Bronchial epithelial cell (primary cell): ENCODE measurements around the gene LIN37. TPM values are rescaled to one million over a fixed set of nuclear protein-coding genes. Genes with fewer than 3 reads are reported as not detected.

Experiments used
- DNase-seq: peaks from one replicate; pipeline ENCODE4 v3.0.0-alpha.2; 2010; ENCODE audit warnings: low read depth
- FAIRE-seq: peaks from 2 replicates; lab custom pipeline; 2011; peaks lifted over from hg19 to GRCh38; lab: Jason Lieb, UNC
- H3K27me3 ChIP-seq: 2 replicates; pipeline ENCODE4 v1.5.1; 2011; ENCODE audit warnings: low read length; ENCODE audit not compliant: control insufficient read depth, insufficient read depth
- H3K36me3 ChIP-seq: 2 replicates; pipeline ENCODE4 v1.5.1; 2011; ENCODE audit warnings: low read length; ENCODE audit not compliant: control insufficient read depth, insufficient read depth
- H3K4me3 ChIP-seq: 2 replicates; pipeline ENCODE4 v1.5.1; 2011; ENCODE audit warnings: mild to moderate bottlenecking, low read depth, low read length, control low read depth
- total RNA-seq: library from RNA; depleted of rRNA; stranded (reverse); fragments of >200 nt; gene quantifications from 2 replicates; pipeline ENCODE4 v1.2.1, GENCODE V29; 2014
- TF ChIP-seq, protein P1 (sequence below): IDR thresholded peaks from 2 replicates; pipeline ENCODE4 v1.5.1; 2011; ENCODE audit warnings: mild to moderate bottlenecking, moderate library complexity, low read length, control low read depth, inconsistent platforms; ENCODE audit not compliant: insufficient read depth, severe bottlenecking

LIN37 gene
- total RNA-seq, 1 donor from 2014 or later: 5.3 TPM

DNA sequence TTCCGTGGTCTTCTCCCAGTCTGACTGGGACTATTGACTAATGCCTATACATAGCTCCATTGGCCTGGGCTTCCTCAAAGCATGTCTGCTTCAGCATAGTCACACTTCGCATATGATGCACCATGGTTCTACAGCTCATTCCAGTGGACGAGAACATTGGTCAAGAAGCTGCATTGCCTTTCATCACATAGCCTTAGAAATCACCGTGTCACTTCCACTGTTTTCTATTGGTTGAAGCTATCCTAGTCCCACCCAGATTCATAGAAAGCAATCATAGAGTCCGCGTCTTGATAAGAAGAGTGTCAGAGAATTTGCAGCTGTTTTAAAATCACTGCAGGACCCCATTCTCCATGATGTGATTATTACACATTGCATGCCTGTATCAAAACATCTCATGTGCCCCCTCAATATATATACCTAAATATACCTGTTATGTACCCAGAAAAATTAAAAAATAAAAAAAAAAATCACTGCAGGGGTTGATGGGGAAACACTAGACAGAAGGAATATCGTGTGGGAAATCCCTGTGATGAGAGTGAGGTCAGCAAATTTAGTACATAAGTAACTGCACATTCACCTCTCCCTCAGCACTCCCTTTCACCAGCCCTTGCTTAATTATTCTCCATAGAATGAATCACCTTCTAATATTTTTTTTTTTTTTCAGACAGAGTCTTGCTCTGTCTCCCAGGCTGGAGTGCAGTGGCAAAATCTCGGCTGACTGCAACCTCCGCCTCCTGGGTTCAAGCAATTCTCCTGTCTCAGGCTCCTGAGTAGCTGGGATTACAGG is 24.8 kb downstream of the LIN37 start:
- Histone ChIP-seq H3K36me3 (peaks cover 4% of the 10 kb centered on the region), H3K27me3 (no peaks in the 10 kb centered on the region), H3K4me3 (no peak overlapping the region)
- peak; percentile 72 for DNase-seq
- TF ChIP-seq, protein P1, sequence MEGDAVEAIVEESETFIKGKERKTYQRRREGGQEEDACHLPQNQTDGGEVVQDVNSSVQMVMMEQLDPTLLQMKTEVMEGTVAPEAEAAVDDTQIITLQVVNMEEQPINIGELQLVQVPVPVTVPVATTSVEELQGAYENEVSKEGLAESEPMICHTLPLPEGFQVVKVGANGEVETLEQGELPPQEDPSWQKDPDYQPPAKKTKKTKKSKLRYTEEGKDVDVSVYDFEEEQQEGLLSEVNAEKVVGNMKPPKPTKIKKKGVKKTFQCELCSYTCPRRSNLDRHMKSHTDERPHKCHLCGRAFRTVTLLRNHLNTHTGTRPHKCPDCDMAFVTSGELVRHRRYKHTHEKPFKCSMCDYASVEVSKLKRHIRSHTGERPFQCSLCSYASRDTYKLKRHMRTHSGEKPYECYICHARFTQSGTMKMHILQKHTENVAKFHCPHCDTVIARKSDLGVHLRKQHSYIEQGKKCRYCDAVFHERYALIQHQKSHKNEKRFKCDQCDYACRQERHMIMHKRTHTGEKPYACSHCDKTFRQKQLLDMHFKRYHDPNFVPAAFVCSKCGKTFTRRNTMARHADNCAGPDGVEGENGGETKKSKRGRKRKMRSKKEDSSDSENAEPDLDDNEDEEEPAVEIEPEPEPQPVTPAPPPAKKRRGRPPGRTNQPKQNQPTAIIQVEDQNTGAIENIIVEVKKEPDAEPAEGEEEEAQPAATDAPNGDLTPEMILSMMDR: no peak
- no peak for FAIRE-seq

DNA sequence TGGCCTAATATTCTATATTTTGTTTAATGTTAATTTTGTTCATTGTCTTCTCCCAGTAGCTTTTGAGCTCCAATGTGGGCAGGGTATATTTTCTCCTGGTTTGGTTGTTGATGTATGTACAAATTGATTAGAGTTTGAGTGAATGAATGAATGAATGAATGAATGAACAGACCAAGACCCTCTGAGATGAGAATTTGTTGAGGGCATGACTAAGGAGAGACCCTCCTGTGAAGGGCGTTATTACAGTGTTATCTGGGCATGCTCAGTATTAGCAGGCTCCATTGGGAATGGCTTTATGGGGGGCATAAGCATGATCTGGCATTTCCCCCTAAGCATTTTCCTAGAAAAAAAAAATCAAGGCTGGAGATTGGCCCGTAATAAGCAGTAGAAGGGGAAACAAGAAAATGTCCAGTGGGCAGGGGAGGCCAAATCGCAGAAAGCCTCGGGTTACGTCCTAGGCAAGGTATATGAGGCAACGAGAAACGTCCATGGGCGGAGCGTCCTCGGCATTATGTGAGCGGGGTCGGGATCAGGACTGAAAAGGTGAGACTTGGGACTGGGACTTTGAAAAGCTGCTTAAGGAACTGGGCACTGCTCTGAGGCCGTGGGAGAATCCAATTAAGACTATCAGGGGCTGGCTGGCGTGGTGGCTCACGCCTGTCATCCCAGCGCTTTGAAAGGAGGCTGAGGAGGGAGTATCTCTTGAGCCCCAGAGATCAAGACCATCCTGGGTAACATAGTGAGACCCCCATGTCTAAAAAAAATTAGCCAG is 26.1 kb downstream of the LIN37 start:
- Histone ChIP-seq H3K4me3 (peak overlapping the region; percentile 58), H3K36me3 (no peaks in the 10 kb centered on the region), H3K27me3 (no peaks in the 10 kb centered on the region)
- no peak for DNase-seq
- TF ChIP-seq, protein P1: no peak
- FAIRE-seq: no peak

DNA sequence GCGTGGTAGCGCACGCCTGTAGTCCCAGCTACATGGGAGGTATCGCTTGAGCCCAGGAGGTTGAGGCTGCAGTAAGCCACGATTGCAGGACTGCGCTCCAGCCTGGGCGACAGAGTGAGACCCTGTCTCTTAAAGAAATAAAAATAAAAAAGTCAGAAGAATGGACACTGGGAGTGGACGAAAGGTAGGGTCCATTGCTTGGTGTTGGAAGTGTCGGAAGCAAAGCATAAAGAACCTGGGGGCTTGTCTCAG is 26.6 kb downstream of the LIN37 start:
- TF ChIP-seq, protein P1: no peak
- DNase-seq (no peak), FAIRE-seq (no peak)
- Histone ChIP-seq H3K36me3 (no peaks in the 10 kb centered on the region), H3K4me3 (peak overlapping the region; percentile 58), H3K27me3 (no peaks in the 10 kb centered on the region)

DNA sequence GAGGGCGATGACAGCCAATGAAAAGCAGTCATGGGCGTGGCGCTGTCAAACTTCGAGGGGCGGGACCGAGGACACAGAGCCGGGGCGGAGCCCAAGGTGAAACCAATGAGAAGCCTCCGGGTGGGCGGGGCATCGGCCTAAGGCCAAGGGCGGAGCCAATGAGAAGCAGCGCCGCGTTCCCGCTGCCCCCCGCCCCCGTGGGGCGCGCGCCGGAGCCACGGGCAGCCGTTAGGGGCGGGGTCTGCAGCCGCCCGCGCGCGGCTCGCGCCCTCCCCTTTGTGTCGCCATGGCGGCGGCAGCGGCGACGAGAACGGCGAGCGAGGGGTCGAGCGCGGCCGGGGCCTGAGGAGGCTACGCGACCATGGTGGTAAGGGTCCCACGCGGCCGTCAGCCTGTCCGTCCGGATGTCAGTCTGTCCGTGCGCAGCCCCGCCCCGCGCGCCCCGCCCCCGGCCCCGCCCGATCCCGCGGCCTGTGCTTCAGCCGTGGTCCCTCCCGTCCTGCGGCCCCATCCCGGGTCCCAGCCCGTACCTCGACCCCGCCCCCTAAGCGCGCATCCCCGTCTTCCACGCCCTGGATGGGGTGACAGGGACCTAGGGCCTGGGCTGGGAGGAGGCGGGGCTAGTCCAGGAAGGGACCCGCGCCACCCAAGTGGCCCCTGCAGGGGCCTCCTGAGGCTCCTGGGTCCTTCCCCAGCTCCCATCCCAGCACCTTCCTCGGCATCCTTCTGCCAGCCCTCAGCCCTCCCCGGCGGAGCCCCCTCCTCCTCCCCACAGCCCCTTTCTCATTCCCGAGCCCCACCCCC is 27.1 kb downstream of the LIN37 start, which contains the start of gene ARHGAP33:
TSS of gene ARHGAP33 (plus strand) at position 267 of the 804 bp plus-strand sequence. CDS start at position 362, 95 bp downstream.
- TF ChIP-seq, protein P1: no peak
- DNase-seq (peak; percentile 90), FAIRE-seq (no peak)
- Histone ChIP-seq H3K27me3 (no peaks in the 10 kb centered on the region), H3K36me3 (no peaks in the 10 kb centered on the region), H3K4me3 (peak within 1 kb of the TSS; percentile 58)

- FAIRE-seq (no peak), DNase-seq (no peak)
- Histone ChIP-seq H3K36me3 (no peaks in the 10 kb centered on the region), H3K27me3 (no peaks in the 10 kb centered on the region), H3K4me3 (peak overlapping the region; percentile 58)
- TF ChIP-seq, protein P1: no peak
Observed at GRCh38 chr19:35776102-35776788, 27.9 kb downstream of the LIN37 start.
